Measurements from ENCODE around the gene MAPK4. TPM values are rescaled to one million over a fixed set of nuclear protein-coding genes. Genes with fewer than 3 reads are reported as not detected.

The MAPK4 gene
- total RNA-seq, 1 experiment from 2014 or later: 4.2 TPM

GRCh38 chr18:50622320-50622719 lies 62.4 kb downstream of the MAPK4 start:
- peaks cover 8% of the 10 kb centered on the region; the same call in 1 of the 2 replicates for H3K9me3 Mint-ChIP-seq
- ATAC-seq (no peak), DNase-seq (ENCODE audit: low spot score) (no peak)
- no peak overlapping the region for H3K27ac Mint-ChIP-seq
- ChIA-PET CTCF (no interaction called here), POLR2A (no interaction called here)
- no peaks in the 10 kb centered on the region; the same call in 1 of the 2 replicates for H3K4me1 Mint-ChIP-seq
- TF ChIP-seq CDX4 (CRISPR knock-in tag; IDR thresholded peaks at IDR 0.05; ENCODE audit: borderline replicate concordance) (no peak), NR3C1 (CRISPR knock-in tag; conservative IDR thresholded peaks at IDR 0.05; ENCODE audit: low read depth) (no peak), CBFB (CRISPR knock-in tag; IDR thresholded peaks at IDR 0.05; ENCODE audit: low read depth) (no peak), GTF2I (CRISPR knock-in tag; conservative IDR thresholded peaks at IDR 0.05) (no peak), GRHL2 (CRISPR knock-in tag; IDR thresholded peaks at IDR 0.05; ENCODE audit: insufficient replicate concordance, severe bottlenecking) (no peak), ARID4B (CRISPR knock-in tag; IDR thresholded peaks at IDR 0.05; ENCODE audit: borderline replicate concordance) (no peak), ZNF232 (CRISPR knock-in tag; IDR thresholded peaks at IDR 0.05) (no peak), ESRRA (CRISPR knock-in tag; IDR thresholded peaks at IDR 0.05; ENCODE audit: borderline replicate concordance) (no peak), TP53 (CRISPR knock-in tag; IDR thresholded peaks at IDR 0.05) (no peak), E2F5 (CRISPR knock-in tag; IDR thresholded peaks at IDR 0.05) (no peak), ZSCAN18 (CRISPR knock-in tag; IDR thresholded peaks at IDR 0.05) (no peak), E2F1 (CRISPR knock-in tag; IDR thresholded peaks at IDR 0.05) (no peak), ATF1 (CRISPR knock-in tag; IDR thresholded peaks at IDR 0.05) (no peak), ATF2 (CRISPR knock-in tag; IDR thresholded peaks at IDR 0.05; ENCODE audit: borderline replicate concordance, low read depth) (no peak), E2F4 (CRISPR knock-in tag; IDR thresholded peaks at IDR 0.05; ENCODE audit: borderline replicate concordance, low read depth) (no peak), AFF4 (CRISPR knock-in tag; IDR thresholded peaks at IDR 0.05; ENCODE audit: borderline replicate concordance) (no peak), JUN (CRISPR knock-in tag; IDR thresholded peaks at IDR 0.05) (no peak), IRF1 (CRISPR knock-in tag; IDR thresholded peaks at IDR 0.05) (no peak)
- H3K4me3 Mint-ChIP-seq: no peak overlapping the region
- no peaks in the 10 kb centered on the region for H3K36me3 Mint-ChIP-seq
- H3K27me3 Mint-ChIP-seq (ENCODE audit: low read depth): no peaks in the 10 kb centered on the region
